ENCODE data around the gene CACNA2D1. TPM values are rescaled to one million over a fixed set of nuclear protein-coding genes. Genes with fewer than 3 reads are reported as not detected.

The CACNA2D1 gene
- total and polyA plus RNA-seq, 8 donors, result 0.79 to 5.0 (median 2.1) TPM

DNA sequence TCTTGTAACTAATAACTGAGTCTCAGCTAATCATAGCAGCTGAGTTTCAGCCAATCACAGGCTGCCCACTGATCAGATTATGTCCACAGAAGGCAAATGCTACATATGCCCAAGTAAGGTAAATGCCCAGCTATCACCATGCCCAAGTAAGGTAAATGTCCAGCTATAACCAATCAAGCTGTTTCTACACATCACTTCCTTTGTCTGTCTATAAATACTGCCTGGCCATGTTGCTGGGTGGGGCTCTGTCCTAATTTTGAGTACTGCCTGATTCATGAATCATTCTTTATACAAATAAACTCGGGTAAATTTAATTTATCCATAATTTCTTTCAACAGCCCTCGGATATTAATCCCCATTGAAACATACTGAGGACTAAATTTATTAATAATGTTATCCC lies 312.4 kb downstream of the CACNA2D1 start:
- H3K27me3 ChIP-seq, result no peaks in the 10 kb centered on the region
- WGBS, 2 donors, result 46 to 54% methylated on average over 2 of the region's 2 CpGs
- intact Hi-C loops (cut with DNase I), result no loop called here
- H3K4me1 ChIP-seq, result no peaks in the 10 kb centered on the region
- no peak for FAIRE-seq
- ATAC-seq, result no peak
- no peak overlapping the region for H3K4me3 ChIP-seq
- DNase-seq, result no peak
- H3K36me3 ChIP-seq, result no peaks in the 10 kb centered on the region
- no peaks in the 10 kb centered on the region for H3K9me3 ChIP-seq
- TF ChIP-seq, protein P1, sequence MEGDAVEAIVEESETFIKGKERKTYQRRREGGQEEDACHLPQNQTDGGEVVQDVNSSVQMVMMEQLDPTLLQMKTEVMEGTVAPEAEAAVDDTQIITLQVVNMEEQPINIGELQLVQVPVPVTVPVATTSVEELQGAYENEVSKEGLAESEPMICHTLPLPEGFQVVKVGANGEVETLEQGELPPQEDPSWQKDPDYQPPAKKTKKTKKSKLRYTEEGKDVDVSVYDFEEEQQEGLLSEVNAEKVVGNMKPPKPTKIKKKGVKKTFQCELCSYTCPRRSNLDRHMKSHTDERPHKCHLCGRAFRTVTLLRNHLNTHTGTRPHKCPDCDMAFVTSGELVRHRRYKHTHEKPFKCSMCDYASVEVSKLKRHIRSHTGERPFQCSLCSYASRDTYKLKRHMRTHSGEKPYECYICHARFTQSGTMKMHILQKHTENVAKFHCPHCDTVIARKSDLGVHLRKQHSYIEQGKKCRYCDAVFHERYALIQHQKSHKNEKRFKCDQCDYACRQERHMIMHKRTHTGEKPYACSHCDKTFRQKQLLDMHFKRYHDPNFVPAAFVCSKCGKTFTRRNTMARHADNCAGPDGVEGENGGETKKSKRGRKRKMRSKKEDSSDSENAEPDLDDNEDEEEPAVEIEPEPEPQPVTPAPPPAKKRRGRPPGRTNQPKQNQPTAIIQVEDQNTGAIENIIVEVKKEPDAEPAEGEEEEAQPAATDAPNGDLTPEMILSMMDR (IDR thresholded peaks at IDR 0.05), result no peak
- no peak overlapping the region for H3K27ac ChIP-seq

- intact Hi-C loops (cut with DNase I), result no loop called here
- ATAC-seq (no peak), FAIRE-seq (no peak)
Measured at GRCh38 chr7:82129091-82129490, 314.5 kb downstream of the CACNA2D1 start.

GRCh38 chr7:82128546-82128945 lies 315.0 kb downstream of the CACNA2D1 start:
- TF ChIP-seq, protein P1 (IDR thresholded peaks at IDR 0.05), result no peak
- FAIRE-seq, result no peak
- Histone ChIP-seq H3K4me3 (no peak overlapping the region), H3K27ac (no peak overlapping the region), H3K9me3 (no peaks in the 10 kb centered on the region), H3K4me1 (no peaks in the 10 kb centered on the region), H3K27me3 (no peaks in the 10 kb centered on the region), H3K36me3 (no peaks in the 10 kb centered on the region)
- WGBS, 2 donors, result 30 to 33% methylated on average over 3 of the region's 3 CpGs
- intact Hi-C loops (cut with DNase I), result no loop called here
- no peak for ATAC-seq
- no peak for DNase-seq

More at GRCh38 chr7:82129091-82129490, 314.5 kb downstream of the CACNA2D1 start:
- H3K4me1 ChIP-seq, result no peaks in the 10 kb centered on the region
- DNase-seq, result no peak
- H3K27me3 ChIP-seq, result no peaks in the 10 kb centered on the region
- no peaks in the 10 kb centered on the region for H3K9me3 ChIP-seq
- H3K27ac ChIP-seq, result no peak overlapping the region
- TF ChIP-seq, protein P1 (IDR thresholded peaks at IDR 0.05), result no peak
- H3K4me3 ChIP-seq, result no peak overlapping the region
- H3K36me3 ChIP-seq, result no peaks in the 10 kb centered on the region

DNA sequence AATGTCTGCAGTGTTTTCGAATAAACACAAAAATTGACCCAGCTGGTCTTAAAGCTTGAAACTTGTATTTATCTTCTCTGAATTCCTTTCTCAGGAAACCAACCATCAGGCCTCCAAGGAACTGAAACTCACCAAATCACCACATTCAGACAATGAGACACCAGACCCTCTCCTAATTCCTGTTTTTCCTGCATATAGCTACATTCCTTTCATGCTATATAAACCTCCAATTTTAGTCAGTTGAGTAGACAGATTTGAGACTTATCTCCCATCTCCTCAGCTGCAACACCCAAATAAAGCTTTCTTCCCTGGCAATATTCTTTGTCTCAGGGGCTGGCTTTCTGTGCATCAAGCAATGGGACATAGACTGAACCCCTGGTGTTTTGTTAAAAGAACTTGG lies 317.0 kb downstream of the CACNA2D1 start:
- H3K4me3 ChIP-seq, result no peak overlapping the region
- no peak for ATAC-seq
- no peak for FAIRE-seq
- 65 to 90% methylated on average over 1 of the region's 1 CpG for WGBS, 2 donors
- no peak for DNase-seq
- H3K27ac ChIP-seq, result no peak overlapping the region
- intact Hi-C loops (cut with DNase I), result no loop called here
- H3K27me3 ChIP-seq, result no peaks in the 10 kb centered on the region
- H3K36me3 ChIP-seq, result no peaks in the 10 kb centered on the region
- H3K9me3 ChIP-seq, result no peaks in the 10 kb centered on the region
- H3K4me1 ChIP-seq, result no peaks in the 10 kb centered on the region
- TF ChIP-seq, protein P1 (IDR thresholded peaks at IDR 0.05), result no peak

DNA sequence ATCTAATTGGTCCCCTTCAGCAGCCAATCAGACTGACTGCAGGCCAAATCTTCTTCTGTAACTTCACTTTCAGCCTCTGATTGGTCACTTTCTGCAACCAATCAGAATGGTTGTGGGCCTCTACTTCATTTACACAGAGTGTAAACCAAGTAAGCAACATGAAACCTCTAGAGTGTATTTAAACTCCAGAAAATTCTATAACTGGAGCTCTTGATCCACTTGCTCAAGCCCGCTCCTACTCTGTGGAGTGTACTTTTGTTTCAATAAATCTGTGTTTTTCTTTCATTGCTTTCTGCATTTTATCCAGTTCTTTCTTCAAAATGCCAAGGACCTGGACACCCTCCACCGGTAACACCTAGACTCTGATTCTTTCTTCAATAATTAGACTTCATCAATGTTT lies 319.1 kb downstream of the CACNA2D1 start:
- Histone ChIP-seq H3K36me3 (no peaks in the 10 kb centered on the region), H3K4me3 (no peak overlapping the region), H3K4me1 (no peaks in the 10 kb centered on the region), H3K9me3 (no peaks in the 10 kb centered on the region), H3K27ac (no peak overlapping the region), H3K27me3 (no peaks in the 10 kb centered on the region)
- FAIRE-seq (no peak), ATAC-seq (no peak), DNase-seq (no peak)
- TF ChIP-seq, protein P1 (IDR thresholded peaks at IDR 0.05), result no peak
- intact Hi-C loops (cut with DNase I), result no loop called here
- WGBS, 2 donors, result 69 to 79% methylated on average over 2 of the region's 2 CpGs

Measured in pancreas (tissue), 10 donors.